ENCODE results near the gene RGS5.

DNA sequence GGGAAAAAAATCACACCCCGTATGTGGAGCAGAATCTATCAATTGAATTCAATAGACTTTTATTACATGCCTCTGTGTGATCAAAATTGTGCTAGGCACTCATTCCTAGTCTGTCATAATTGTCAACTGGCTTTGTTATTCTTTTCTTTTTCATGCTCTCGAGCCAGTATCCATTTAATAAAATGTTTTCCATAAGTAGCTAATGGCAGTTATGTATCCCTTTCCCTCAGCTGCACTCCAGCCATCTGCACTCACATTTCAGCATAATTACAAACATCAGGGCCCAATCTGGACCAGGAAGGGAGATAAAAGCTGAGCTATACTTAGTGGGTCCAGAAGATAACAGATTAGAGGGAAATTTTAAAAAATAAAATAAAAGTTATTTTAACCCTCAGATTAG is 15.9 kb downstream of the RGS5 start:
- TF ChIP-seq, protein P1, sequence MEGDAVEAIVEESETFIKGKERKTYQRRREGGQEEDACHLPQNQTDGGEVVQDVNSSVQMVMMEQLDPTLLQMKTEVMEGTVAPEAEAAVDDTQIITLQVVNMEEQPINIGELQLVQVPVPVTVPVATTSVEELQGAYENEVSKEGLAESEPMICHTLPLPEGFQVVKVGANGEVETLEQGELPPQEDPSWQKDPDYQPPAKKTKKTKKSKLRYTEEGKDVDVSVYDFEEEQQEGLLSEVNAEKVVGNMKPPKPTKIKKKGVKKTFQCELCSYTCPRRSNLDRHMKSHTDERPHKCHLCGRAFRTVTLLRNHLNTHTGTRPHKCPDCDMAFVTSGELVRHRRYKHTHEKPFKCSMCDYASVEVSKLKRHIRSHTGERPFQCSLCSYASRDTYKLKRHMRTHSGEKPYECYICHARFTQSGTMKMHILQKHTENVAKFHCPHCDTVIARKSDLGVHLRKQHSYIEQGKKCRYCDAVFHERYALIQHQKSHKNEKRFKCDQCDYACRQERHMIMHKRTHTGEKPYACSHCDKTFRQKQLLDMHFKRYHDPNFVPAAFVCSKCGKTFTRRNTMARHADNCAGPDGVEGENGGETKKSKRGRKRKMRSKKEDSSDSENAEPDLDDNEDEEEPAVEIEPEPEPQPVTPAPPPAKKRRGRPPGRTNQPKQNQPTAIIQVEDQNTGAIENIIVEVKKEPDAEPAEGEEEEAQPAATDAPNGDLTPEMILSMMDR (IDR thresholded peaks at IDR 0.05; ENCODE audit: low read depth, low read length) = no peak
- no peak for TF ChIP-seq EZH2phosphoT487 (IDR thresholded peaks at IDR 0.05; ENCODE audit: low read depth)
